Stimulated activated CD4-positive, alpha-beta T cell treated with anti-CD3 and anti-CD28 coated beads, Interleukin-2, amount 100 ng/mL, for 4 hours (primary cell): ENCODE measurements around the gene WSCD2.

Experiments used
- DNase-seq: peaks from one replicate; pipeline ENCODE4 v3.0.0-alpha.2; 2020; ENCODE audit warnings: low read depth

Gene WSCD2

DNA sequence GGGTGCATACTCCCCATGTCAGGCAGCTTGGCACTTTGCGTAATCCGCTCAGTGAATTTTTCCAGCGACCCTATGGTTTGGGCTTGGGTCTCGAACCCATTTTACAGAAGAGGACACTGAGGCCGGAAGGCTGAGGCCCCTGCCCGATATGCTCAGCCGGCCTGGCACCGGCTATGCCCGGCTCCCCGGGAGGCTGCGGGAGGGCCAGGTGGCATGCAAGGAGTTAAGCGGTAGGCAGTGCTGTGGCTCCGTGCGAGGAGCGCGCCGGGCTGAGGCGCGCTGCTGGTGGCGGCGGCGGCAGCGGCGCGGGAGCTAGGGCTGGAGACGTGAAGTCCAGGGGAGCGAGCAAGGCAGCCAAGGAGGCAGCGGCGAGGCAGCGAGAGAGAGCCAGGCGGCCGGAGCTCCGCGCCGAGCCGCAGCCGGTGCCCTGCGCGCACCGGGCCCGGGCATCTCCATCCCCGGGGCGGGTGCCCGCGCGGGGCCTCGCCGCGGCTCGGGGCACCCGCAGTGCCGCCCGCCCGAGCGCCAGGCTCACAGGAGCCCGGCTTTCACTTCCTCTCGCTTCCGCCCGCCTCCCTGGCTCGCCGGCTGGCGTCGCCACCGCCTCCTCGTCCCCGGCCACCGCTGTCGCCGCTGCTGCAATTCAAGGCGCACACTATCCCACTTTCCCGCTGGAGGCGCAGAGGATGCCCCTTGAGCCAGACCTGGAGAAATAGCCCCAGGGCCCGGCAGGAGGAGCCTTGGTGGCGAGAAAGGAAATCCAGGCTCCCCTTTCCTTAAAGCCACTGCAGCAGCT, at the start of gene WSCD2:
Gene WSCD2, plus strand, starts transcription at position 272 of the 796 bp plus-strand sequence. CDS start 66,545 bp downstream, outside the sequence.
- DNase-seq, result no peak

DNA sequence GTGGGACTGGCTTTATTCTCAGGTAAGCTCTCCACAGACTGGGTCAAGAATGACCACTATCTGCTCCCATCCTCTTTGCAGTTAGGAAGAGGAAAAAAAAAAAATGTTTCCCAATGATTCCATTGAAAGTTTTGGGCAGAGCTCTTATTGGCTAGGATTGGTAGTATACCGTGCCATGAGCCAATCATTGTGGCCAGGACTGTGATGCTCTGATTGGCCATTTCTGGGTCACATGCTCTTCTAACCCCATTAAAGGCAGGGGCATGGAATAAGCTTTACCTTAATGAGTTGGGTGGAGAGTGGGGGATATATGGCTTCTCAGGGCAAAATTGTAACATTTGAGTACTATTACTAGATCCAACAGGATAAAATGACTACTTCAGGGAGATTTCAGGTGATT, 49.4 kb upstream of the WSCD2 start:
- DNase-seq, result no peak

- DNase-seq, result no peak
Observed at GRCh38 chr12:108080363-108080762, 48.7 kb upstream of the WSCD2 start.

GRCh38 chr12:108082485-108082884, 46.6 kb upstream of the WSCD2 start:
- no peak for DNase-seq

- no peak for DNase-seq
Observed at GRCh38 chr12:108087900-108088299, 41.2 kb upstream of the WSCD2 start.

DNA sequence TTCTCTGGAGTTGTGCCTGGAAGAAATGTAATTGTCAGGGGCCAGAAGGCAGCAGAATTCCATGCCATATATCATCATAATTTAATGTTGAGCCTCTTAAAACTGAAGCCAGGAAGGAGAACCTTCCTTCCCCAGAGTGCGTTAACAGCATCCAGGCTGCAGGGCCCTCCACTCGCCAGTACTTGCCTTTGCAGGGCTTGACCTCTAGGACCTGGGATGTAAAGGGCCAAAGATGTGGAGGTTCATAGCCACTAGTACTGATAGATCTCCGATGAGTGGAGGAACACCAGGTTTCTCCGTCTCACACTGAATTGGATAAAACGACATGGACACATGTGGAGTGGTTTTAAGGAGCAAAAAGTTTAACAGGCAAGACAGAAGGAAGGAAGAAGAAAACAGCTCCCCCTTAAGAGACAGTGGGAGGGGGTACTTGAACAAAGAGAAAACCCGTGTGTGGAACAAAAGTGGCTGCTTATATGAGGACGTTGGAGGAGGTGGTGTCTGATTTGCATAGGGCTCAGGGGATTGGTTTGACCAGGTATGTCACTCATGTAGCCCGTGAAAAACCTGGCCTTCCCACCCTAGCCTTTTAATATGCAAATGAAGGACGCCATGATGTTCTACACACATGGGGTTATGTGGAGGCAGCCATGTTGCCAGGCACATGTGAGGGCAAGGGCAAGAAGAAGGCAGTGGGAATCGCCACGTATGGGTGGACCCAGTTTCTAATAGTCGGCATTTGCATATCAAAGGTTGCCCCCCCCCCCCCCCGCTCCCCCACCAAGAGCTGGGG, 38.8 kb upstream of the WSCD2 start:
- DNase-seq, result no peak

DNA sequence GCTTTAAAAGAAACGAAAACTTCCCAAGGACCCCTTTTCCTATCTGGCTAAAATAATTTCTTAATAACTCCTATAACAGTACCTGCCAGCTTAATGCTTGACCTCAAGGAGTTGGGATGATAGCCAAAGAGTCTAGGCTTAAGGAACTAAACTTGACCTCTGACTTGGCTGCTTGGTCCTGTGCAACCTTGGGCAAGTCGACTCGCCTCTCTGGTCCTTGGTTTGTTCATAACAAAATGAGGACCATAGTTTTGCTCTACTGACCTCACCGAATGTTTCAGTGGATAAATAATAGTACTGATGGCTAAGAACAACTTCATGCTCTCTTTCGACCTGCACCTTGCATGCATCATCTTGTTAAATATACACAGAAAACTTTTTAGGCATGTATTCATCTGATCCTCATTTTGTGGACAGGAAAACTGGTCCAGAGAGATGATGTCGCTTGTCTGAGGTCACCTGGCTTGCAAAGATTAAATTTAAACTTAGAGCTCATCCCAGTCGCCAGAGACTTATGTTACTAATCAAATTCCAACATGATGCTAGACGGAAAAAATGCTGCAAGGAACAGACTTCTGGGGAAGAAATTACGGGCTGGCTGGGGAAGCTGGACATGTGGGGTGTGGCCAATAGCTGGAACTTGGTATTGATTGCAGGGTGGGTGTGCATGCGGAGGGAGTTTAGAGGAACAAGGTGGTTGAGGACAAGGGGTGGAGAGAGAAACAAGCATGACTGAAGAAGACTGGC, 38.0 kb upstream of the WSCD2 start:
- no peak for DNase-seq

DNA sequence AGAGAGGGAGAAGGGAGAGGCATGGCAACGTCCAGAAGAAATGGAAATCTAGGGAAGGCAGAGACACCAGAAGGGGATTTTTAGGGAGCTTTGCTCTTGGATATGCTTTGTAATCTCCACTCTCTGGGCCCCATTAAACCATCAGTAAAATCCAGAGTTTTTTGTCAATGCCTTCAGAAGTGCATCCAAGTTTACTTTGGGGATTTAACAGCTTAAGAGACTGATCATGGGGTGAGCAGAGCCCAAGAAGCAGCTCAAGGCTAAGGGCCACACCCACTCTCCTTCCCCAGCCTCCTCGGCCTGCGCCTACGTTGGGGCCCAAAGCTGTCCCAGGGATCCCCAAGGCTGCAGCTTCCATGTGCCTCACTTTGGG, 37.4 kb upstream of the WSCD2 start:
- DNase-seq, result no peak

GRCh38 chr12:108093209-108093608, 35.9 kb upstream of the WSCD2 start:
- DNase-seq, result no peak

DNA sequence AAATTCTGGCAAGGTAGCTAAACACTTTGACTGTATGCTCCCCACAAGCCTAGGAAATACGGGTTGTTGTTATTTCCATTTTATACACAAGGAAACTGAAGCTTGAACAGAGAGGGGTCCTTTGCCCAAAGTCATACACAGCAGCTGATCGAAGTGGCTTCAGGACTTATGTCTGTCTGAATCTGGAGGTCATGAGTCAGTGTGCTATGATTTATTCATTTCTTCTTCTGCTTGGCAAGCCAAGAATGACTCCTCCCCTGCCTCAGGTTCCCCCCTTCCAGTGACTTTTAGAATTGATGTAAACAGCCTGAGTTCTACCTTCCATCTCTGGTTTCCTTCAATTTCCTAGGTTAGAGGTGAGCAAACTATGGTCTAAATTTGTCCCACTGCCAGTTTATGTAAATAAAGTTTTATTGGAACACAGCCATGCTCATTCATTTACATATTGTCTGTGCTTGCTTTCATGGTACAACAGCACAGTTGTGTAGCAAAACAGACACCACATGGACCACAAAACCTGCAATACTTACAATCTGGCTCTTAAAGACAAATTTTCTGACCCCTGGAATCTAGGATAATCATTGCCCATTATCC, 34.9 kb upstream of the WSCD2 start:
- DNase-seq, result no peak

DNA sequence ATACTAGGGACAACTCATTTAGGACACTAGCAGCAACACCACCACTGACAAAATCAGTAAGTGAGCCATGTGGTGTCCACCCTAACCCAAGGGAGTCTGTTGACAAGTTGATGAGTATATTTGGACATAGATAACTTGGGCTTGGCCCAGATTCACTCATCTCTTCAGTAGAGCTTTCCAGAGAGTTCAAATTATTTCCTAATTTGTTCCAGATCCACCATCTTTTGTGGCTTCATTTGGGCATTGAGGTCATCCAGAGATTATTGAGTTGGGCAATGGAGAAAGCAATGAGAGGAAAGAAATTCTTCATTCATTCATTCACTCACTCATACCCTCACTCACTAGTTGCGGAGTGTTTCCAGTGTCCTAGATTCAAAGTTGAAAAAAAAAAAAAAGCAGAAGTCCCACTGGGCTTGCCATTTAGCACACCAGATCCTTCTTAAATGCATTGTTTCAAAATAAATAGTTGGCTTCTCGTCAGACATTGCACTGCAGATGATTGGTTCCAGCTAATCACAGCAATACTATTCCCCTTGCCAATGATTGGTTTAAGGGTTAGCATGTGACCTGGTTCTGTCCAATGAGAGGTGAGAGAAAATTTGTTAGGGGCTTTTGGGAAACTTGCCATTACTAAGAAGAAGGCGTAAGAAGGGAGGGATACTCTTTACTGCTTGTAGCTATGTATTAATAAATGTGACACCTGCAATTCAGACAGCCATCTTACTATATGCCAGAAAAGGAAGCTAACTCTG, 31.8 kb upstream of the WSCD2 start:
- DNase-seq, result no peak

DNA sequence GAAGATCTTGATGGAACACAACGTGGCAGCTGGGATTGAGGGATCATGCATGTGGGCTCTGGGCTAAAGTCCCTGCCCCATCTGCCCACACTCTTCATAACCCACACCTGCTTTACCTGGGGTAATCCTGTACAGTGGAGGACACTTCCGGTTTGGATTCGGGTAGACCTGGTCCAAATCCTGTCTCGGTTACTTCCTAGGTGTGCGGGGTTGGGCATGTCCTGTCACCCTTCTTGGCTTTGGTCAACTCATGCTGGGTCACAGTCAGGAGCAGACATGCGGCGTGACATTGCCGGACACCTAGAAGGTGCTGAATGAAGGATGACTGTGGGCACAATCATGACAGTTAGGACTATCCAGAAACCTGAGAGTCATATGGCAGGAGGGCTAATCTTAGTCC, 30.7 kb upstream of the WSCD2 start:
- no peak for DNase-seq

GRCh38 chr12:108099073-108099472, 30.0 kb upstream of the WSCD2 start:
- DNase-seq, result no peak

DNA sequence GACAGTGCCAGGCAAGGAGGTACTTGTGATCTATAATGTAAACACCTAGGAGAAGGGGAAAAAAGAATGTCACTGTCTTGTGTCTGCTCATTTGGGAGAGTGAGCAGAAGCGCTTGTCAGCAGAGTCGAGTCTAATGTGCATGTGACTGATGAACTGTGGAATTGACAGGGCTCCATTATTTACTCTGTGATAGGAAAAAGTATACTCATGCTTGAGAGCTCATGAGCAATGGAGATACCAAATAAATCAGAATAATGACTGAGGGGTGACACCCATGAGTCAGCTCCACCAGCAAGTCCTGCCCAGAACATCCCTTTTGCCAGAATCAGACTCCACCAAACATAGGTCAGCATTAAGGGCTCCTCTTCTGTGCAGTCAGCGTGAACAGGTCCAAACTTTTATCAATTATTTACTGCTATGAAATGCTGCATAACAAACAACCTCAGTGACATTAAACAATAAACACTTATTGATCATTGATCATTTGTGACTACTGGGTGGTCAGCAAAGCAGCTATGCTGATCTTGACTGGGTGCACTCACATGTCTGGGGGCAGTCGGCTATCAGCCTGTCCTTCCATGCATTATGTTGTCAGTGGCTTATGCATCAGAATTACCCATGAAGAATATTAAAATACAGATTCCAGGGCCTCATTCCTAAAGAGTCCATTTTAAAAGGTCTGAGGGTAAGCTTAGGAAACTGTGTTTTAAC, 29.2 kb upstream of the WSCD2 start:
- DNase-seq, result no peak

DNA sequence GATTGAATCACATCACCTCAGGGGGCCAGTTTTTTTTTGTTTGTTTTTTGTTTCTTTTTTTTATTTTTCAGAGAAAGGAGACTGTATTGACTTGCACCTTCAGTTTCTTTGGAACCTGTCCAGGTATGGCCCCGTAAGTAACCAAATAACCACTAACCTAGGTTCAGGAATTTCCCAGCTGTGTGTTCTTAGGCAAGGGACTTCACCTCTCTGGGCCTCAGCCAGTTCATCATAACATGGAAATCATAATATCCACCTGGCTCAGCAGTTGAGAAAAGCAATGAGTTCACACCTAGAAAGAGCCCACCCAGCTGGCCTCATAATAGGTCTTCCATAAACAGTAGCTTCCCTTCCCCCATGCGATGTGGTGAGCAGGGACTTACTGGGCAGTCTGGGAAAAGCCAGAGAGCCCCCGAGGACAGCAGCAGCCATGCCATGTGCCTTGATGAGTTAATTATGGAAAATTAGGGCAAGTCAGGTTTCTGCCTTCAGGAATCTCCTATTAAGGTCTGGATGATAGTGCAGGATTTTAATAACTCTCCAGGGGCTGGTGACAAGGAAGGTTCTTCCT, 27.4 kb upstream of the WSCD2 start:
- no peak for DNase-seq

GRCh38 chr12:108102363-108102762, 26.7 kb upstream of the WSCD2 start:
- DNase-seq, result no peak

DNA sequence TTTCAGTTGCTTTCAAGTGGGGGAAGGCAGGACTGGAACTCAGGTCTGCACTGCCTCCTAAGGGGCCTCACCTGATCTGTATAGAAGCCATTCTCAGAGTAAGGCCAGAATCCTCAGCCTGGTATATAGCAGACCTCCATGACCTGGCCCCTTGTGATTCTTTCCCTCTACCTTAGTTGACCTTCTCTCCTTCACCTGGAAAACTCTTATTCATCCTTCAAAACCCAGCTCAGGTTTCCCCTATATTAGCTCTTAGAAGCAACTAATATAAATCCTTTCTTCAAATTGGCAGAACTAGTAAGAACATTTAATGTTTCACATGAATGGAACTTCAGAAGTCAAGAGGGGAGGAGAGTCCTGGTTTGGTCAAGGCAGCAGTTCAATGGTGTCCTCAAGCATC, 26.0 kb upstream of the WSCD2 start:
- no peak for DNase-seq

- DNase-seq, result no peak
Observed at GRCh38 chr12:108103517-108103916, 25.6 kb upstream of the WSCD2 start.

DNA sequence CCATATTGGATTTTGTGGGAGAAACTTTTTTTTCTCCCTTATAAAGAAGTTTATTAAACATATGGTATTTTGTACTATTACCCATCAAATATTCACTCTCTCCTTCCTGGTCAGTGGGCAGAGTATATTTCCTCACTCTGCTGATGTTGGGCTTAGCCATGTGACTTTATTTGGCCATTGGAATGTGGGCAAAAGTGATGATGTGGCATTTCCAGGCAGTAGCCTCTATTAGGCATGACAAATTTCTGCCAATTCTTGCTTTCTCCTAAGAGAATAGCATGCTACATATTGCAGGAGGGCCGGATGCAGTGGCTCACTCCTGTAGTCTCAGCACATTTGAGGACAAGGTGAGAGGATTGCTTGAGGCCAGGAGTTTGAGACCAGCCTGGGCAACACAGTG, 24.4 kb upstream of the WSCD2 start:
- DNase-seq, result no peak

- DNase-seq, result no peak
Observed at GRCh38 chr12:108106599-108106998, 22.5 kb upstream of the WSCD2 start.

- DNase-seq, result no peak
Observed at GRCh38 chr12:108107293-108107692, 21.8 kb upstream of the WSCD2 start.
